ENCODE measurements around the gene DOCK1.

Gene DOCK1

DNA sequence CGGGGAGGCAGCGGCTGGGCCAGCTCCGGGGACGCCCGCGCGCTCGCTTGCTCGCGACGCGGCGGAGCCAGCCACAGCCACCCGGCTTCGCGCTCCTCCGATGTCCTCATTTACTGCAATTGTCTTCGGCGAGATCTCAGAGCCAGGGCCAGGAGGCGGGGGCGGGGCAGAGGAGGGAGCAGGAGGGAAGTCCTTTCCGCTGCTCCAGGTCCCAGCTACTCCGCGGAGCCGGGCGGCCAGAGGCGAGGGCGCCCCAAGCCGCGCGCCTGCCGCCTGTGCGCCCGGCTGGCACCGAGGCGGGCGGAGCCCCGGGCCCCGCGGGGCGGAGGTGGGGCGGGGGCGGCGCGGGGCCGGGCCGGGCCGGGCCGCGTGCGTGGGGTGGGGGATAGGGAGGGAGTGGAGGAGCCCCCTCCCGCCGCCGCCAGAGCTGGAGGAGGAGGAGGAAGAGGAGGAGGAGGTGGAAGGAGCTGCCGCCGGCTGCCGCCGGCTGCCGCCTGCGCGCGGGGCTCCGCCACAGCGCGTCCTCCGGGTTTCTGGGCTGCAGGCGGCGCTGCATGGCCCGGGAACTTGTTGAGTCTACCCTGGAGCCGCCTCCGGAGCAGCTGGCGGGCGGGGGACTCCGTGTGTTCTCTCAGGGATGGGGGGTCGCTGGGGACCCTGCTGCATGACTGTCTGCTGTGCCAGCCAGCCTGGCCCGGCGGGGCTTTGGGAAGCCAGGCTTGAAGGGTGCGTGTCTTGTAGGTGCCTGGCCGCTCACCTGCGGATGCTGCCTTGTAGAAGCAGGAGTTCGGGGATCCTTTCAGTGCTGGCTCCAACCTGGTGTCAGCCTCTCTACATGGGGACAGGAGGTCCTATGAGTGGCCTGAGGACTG, 291.3 kb downstream of the DOCK1 start, which contains the start of gene INSYN2A:
Gene INSYN2A (minus strand): TSS at position 310 of the 872 bp plus-strand sequence. CDS start 20,196 bp downstream, outside the sequence.
- no peak for DNase-seq (ENCODE audit: extremely low read depth in 1 of 2, low read depth in 1 of 2)

DNA sequence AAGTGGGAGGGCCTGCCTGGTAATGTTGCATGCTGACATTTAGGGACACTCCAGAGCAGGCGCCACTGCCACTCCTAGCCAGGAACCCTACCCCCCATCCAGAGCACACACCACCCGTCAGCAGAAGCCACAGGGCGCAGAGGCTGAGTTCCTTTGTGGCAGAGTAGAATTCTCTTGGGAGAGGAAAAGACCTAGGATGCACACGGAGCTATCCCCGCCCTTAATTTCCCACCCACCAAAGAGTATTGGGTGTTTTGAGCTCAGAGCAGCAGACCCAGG, 291.9 kb downstream of the DOCK1 start:
- no peak for DNase-seq (ENCODE audit: extremely low read depth in 1 of 2, low read depth in 1 of 2)

DNA sequence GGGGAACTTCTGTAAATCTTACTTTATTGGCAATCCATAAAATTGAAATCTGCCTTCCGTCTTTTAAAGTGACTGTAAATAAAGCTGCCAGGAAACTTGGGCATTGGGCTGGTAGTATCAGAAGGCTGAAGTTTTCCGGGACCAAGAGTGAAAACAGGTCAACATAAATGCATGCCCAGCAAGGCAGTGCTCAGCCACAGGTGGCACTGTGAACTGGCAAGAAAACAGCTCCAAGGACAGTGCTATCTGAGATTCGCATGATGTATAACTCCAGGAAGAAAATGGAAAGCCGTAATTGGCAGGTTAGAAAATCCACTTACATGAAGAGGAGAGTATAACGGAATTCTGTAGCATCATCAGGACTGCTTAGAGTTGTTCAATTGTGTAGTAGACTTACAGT, 293.1 kb downstream of the DOCK1 start:
- DNase-seq (ENCODE audit: extremely low read depth in 1 of 2, low read depth in 1 of 2): no peak

DNA sequence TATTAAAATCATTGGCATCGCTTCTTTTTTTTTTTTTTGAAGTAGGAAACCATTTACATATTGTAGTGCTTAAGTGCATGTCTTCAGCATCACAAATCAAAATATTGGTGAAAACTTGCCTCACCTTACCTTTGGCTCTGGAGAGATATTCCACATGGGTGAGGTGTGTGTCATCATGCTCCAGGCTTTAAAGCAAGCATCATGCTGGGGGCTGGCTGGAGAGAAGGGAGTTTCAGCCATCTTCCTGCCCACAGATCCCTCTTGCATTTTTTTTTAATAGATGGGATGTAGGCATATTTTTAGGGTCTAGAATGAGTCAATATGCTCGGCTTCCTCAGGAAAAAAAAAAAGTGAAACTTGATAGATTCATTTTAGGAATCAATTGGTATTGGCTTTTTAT, 293.5 kb downstream of the DOCK1 start:
- no peak for DNase-seq (ENCODE audit: extremely low read depth in 1 of 2, low read depth in 1 of 2)

DNA sequence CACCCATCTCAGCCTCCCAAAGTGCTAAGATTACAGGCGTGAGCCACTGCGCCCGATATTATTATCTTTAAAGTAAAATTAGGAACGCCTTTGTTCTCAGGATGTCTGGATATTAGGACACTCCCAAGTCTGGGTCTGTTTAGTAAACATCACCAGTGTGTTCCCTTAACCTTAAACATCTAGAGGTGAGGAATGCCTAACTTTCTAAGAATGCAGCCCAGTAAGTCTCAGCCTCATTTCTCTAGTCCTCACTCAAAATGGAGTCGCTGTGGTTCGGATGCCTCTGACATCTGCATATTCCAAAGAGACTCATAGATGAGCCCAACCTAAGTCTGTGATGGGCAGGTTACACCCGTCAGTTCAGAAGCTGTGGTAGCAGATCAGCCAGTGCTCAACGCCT, 295.4 kb downstream of the DOCK1 start:
- no peak for DNase-seq (ENCODE audit: extremely low read depth in 1 of 2, low read depth in 1 of 2)

- DNase-seq (ENCODE audit: extremely low read depth in 1 of 2, low read depth in 1 of 2): no peak
Measured at GRCh38 chr10:127203067-127203466, 297.8 kb downstream of the DOCK1 start.

GRCh38 chr10:127207081-127207480, 301.9 kb downstream of the DOCK1 start:
- DNase-seq (ENCODE audit: extremely low read depth in 1 of 2, low read depth in 1 of 2): no peak

- no peak for DNase-seq (ENCODE audit: extremely low read depth in 1 of 2, low read depth in 1 of 2)
Measured at GRCh38 chr10:127210936-127211466, 305.8 kb downstream of the DOCK1 start.

GRCh38 chr10:127215866-127216265, 310.6 kb downstream of the DOCK1 start:
- no peak for DNase-seq (ENCODE audit: extremely low read depth in 1 of 2, low read depth in 1 of 2)

GRCh38 chr10:127216274-127216673, 311.0 kb downstream of the DOCK1 start:
- no peak for DNase-seq (ENCODE audit: extremely low read depth in 1 of 2, low read depth in 1 of 2)

- DNase-seq (ENCODE audit: extremely low read depth in 1 of 2, low read depth in 1 of 2): no peak
Measured at GRCh38 chr10:127216786-127217185, 311.6 kb downstream of the DOCK1 start.

DNA sequence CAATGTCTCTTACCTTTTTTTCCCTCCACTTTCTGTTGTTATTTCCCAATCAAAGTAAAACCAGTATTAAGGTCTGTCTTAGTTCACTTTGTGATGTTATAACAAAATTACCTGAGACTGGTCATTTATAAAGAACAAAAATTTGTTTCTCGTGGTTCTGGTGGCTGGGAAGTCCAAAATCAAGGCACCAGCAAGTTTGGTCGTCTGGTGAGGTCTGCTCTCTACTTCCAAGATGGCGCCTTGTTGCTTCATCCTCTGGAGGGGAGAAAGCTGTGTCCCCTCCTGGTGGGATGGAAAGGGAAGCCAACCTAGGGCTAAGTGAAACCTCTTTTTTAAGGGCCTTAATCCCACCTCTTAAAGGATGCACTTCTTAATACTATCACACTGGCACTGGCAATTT, 313.4 kb downstream of the DOCK1 start:
- no peak for DNase-seq (ENCODE audit: extremely low read depth in 1 of 2, low read depth in 1 of 2)

DNA sequence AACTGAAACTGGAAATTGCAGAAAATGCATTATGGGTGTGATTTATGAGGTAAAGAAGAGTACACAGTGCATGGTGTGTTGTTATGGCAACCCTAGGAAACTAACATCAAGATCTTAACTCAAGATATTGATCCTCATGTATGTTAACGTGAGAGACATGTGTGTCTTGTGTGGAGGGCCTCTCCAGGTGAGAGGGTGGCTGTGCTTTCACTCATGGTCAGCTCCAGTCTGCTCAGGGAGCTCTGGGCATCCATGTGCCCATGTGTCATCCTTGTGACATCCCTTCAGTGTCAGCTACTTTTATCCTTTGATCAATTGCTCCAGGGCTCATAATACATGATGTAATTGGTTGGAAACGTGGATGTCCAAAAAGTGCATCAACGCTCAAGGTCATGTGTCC, 316.1 kb downstream of the DOCK1 start:
- DNase-seq (ENCODE audit: extremely low read depth in 1 of 2, low read depth in 1 of 2): no peak

DNA sequence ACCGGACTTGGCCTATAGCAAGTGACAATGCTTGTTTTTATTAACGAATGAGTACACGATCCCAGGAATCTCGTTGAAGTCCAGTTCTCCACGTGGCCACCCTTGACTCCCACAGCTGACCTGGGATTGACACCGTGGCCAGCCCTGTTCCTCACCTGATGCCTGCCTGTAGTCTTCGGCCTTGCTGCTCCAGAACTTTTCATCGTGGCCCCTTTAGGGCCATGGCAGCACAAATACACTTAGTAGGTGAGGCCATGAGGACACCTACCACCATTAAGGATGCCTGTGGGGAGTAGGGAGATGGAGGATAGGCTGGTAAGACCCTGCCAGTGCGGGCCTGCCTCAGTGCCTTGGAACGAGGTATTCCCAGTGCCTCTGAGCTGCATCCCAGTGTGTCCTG, 321.8 kb downstream of the DOCK1 start:
- DNase-seq (ENCODE audit: extremely low read depth in 1 of 2, low read depth in 1 of 2): no peak

GRCh38 chr10:127227663-127228062, 322.4 kb downstream of the DOCK1 start:
- DNase-seq (ENCODE audit: extremely low read depth in 1 of 2, low read depth in 1 of 2): no peak

DNA sequence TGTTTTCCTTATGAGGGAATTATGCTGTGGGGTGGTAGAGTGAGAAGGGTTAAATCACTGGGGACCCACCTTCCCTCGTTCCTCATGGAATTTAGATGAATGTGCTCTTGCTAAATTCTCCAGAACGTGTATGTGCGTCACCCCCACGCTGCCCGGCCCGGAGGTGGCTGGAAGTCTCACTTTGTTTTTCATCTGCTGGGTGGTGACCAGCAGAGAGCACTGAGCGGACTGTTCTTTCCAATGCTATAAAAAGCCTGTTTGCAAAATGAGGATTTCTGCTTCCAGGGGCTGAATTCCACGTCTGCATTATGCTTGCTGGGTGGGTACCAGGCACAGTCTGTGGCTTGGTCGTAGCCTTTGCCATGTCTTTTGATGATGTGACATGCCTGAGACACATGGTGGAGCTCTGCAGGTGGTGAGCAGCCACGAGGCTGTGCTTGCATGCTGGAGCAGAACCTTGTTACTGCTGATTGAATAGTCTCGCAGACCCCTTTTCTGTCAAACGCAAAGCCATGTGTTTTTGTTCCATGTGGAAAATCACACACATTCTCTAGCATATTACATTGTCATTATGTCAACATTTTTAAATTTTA, 323.1 kb downstream of the DOCK1 start:
- no peak for DNase-seq (ENCODE audit: extremely low read depth in 1 of 2, low read depth in 1 of 2)

DNA sequence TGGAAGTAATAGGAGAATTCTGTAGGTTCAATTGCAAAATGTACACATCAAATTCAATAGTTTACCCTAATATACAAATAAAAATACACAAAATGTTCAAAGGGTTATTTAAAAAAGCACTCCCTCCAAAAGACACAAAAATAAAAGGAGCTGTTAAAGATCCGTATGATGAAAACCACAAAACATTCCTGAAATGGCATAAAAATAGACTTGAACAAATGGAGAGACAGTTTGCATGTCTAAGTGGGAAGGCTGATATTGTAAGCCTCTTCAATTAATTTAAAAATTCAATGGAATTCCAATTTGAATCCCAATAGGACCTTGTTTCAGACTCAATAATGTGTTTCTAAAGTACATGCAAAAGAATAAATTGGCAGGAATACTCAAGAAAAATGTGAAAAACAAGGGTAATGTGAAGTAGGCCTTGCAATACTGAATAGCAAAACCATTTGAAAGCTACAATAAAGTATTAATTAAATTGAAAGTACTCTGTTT, 329.1 kb downstream of the DOCK1 start:
- DNase-seq (ENCODE audit: extremely low read depth in 1 of 2, low read depth in 1 of 2): no peak

DNA sequence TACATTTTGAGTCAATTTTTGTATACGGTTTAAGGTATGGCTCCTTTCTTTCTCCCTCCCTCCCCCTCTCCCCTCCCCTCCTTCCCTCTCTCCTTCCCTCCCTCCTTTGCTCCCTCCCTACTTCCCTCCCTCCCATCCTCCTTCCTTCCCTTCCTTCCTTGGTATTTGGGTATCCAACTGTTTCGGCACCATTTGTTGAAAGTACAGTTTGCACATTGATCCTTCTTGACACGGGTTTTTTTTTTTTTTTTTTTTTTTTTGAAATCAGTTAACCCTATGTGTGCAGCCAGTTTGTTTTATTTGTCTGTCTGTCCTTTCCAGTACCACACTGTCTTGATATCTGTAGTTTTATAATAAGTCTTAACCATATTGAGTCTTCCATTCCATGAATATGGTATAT, 331.0 kb downstream of the DOCK1 start:
- no peak for DNase-seq (ENCODE audit: extremely low read depth in 1 of 2, low read depth in 1 of 2)

- no peak for DNase-seq (ENCODE audit: extremely low read depth in 1 of 2, low read depth in 1 of 2)
Measured at GRCh38 chr10:127242914-127243313, 337.7 kb downstream of the DOCK1 start.

DNA sequence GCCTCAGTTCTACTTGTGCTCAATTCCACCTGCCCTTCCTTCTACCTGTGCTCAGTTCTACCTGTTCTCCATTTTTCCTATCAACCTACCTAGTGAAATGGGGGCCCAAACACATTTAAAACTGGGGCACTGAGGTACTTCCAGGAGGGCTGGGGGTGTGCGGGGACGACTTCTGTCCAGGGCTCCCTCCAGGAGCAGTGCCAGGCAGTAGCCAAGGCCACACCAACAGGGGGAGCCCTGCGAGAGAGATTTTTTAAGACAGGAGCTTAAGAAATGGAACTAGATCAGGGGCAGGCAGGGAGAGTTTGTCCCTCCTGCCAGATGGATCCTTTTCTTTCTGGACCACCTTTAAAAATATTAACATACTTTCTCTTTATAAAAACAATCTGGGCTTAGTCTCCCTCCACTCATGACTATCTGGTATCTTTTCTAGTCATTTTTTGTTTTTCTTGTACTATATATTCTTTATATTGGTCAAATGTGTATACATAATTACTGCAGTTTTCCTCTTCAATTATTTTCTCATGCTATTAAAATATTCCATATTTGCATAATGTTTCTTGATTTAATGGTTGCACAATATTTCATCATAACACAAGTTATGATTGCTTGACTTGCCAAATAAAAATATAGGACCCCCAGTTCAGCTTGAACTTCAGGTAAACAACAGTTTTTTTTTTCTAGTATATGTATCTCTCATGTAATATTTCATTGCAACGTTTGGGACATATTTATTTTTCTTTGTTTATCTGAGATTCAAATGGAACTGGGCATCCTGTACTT, 338.5 kb downstream of the DOCK1 start:
- no peak for DNase-seq (ENCODE audit: extremely low read depth in 1 of 2, low read depth in 1 of 2)

- DNase-seq (ENCODE audit: extremely low read depth in 1 of 2, low read depth in 1 of 2): no peak
Measured at GRCh38 chr10:127245456-127245855, 340.2 kb downstream of the DOCK1 start.
